Prostate gland (tissue), 2 donors: Measurements from ENCODE around the gene CAPZA2.

Experiments used
- POLR2A ChIP-seq: fragments of 450-650 bp; IDR thresholded peaks from one replicate; pipeline ENCODE4 v1.6.1; 2016; ENCODE audit warnings: antibody characterized with exemption, mild to moderate bottlenecking
- TF ChIP-seq, protein P1 (sequence below), 4 experiments: fragments of 200-600 bp in 2 of 4; fragments of 450-650 bp in 2 of 4; sonication (generic) in 2 of 4; IDR thresholded peaks; 1 replicate in 3 of 4; 2 replicates in 1 of 4; pipeline ENCODE4 v1.5.1; 2016 to 2019; ENCODE audit warnings: antibody characterized with exemption in 4 of 4, mild to moderate bottlenecking in 2 of 4, moderate library complexity in 2 of 4

DNA sequence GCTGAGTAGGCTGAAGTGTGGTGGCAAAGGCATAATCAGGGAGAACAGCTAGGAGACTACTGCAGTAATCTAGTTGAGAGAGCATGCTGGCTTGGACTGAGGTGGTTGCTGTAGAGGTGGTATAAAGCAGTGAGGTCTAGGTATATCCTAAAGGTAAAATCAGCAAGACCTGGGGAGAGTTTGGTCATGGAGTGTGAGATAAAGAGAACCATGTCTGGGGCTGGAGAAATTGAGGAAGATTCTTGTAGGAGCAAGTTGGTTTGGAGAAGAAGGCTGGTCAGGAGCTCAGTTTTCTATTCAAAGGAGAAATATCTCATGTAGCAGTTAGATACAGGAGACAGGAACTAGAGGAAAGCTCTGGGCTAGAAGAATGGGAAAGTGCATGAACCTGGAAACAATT, 58.0 kb downstream of the CAPZA2 start:
- TF ChIP-seq, protein P1, sequence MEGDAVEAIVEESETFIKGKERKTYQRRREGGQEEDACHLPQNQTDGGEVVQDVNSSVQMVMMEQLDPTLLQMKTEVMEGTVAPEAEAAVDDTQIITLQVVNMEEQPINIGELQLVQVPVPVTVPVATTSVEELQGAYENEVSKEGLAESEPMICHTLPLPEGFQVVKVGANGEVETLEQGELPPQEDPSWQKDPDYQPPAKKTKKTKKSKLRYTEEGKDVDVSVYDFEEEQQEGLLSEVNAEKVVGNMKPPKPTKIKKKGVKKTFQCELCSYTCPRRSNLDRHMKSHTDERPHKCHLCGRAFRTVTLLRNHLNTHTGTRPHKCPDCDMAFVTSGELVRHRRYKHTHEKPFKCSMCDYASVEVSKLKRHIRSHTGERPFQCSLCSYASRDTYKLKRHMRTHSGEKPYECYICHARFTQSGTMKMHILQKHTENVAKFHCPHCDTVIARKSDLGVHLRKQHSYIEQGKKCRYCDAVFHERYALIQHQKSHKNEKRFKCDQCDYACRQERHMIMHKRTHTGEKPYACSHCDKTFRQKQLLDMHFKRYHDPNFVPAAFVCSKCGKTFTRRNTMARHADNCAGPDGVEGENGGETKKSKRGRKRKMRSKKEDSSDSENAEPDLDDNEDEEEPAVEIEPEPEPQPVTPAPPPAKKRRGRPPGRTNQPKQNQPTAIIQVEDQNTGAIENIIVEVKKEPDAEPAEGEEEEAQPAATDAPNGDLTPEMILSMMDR (IDR thresholded peaks at IDR 0.05) = no peak
- TF ChIP-seq POLR2A = no peak
